MM.1S (cell line): ENCODE results near the gene MRPL48.

ENCODE experiments used
- EZH2 ChIP-seq: fragments of 300-600 bp; sonication (generic); optimal IDR thresholded peaks from 2 replicates; pipeline ENCODE3; 2017; ENCODE audit warnings: low read depth, mild to moderate bottlenecking, antibody characterized with exemption, low read length, mixed read lengths
- TF ChIP-seq, protein P1 (sequence below): fragments of 300-600 bp; sonication (generic); IDR thresholded peaks from 2 replicates; pipeline ENCODE4 v1.5.1; 2016; ENCODE audit warnings: antibody characterized with exemption, low read length, mixed read lengths

DNA sequence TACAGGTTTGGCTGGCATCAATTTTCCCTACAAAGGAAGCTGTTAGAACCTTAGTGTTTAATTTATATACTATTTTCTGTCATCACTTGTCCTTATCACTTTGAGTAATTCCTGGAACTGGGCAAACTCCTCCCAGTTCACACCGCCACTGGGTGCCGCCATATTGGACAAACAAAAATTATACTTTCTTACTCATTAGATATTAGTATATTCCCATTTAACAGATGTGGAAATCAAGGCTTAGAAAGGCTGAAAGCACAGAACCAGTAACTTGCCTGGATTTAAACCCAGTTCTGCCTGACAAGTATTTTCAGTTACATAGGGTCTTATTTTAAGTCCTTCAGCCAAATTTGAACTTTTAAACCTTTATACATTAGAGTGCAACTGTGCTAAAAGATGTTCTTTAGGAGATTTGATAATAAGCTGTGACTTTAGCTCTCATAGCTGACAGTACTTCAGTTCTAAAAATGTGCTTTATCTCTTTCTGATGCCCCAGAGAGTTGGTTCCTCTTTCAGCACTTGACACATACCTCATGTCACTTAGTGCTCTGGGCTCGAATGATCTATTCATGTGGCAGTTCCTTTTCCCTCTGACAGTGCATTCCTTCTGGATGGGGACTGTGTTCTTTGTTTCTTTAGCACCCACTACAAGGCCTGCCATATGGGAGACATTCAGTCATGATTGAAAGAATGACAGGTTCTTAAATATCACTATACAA lies 63.5 kb downstream of the MRPL48 start:
- no peak for TF ChIP-seq EZH2
- TF ChIP-seq, protein P1, sequence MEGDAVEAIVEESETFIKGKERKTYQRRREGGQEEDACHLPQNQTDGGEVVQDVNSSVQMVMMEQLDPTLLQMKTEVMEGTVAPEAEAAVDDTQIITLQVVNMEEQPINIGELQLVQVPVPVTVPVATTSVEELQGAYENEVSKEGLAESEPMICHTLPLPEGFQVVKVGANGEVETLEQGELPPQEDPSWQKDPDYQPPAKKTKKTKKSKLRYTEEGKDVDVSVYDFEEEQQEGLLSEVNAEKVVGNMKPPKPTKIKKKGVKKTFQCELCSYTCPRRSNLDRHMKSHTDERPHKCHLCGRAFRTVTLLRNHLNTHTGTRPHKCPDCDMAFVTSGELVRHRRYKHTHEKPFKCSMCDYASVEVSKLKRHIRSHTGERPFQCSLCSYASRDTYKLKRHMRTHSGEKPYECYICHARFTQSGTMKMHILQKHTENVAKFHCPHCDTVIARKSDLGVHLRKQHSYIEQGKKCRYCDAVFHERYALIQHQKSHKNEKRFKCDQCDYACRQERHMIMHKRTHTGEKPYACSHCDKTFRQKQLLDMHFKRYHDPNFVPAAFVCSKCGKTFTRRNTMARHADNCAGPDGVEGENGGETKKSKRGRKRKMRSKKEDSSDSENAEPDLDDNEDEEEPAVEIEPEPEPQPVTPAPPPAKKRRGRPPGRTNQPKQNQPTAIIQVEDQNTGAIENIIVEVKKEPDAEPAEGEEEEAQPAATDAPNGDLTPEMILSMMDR, result no peak
